Measurements from ENCODE around the gene IGFLR1. TPM values are rescaled to one million over a fixed set of nuclear protein-coding genes. Genes with fewer than 3 reads are reported as not detected.
"Not testable (repeated sequence)": the region's sequence is repeated elsewhere in the genome, so short reads cannot be mapped to it uniquely, and the experiment has no call there.

The IGFLR1 gene
- total RNA-seq, 1 donor from 2014 or later = not detected

DNA sequence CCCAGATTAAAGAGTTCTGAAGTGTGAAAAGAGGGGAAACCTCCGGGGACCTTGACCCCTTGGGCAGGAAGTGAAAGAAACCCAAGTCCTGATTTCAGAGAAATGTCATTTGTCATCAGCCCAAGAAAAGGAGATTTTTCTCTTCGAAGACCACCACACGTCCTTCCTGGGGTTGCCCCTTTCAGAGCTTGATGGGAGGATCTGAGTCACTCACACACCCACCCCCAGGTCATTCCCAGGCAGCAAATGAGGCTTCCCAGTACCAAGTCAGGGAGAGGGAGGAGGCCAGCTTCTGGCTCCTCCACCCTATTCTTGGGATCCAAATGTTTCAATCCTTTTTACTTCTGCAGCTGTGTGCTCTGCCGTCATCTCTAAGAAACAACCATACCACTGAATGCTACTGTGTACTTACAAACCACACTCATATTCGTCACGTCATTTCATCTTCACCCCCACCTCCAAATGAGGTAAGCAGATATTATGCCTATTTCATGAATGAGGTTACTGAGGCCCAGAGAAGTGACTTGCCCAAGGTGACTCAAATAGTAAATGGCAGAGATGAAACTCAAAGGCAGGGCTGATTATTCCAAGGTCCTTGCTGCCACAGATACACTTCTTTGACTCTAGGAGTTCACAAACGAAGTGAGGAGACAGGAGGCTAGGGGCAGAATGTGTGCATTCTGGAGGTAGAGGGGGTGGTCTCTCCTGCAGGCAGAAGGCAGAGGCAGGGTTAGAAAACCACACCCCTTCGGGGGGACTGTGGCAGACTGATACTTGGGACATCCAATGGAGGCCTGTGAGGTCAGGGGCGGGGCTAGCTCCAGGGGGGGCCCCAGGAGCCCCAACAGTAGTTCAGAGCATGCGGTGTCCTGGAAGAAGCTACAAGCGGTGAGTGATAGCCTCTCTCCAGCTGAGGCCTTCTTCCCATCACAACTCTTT, 29.4 kb downstream of the IGFLR1 start:
- DNase-seq (ENCODE audit: low spot score) = no peak

DNA sequence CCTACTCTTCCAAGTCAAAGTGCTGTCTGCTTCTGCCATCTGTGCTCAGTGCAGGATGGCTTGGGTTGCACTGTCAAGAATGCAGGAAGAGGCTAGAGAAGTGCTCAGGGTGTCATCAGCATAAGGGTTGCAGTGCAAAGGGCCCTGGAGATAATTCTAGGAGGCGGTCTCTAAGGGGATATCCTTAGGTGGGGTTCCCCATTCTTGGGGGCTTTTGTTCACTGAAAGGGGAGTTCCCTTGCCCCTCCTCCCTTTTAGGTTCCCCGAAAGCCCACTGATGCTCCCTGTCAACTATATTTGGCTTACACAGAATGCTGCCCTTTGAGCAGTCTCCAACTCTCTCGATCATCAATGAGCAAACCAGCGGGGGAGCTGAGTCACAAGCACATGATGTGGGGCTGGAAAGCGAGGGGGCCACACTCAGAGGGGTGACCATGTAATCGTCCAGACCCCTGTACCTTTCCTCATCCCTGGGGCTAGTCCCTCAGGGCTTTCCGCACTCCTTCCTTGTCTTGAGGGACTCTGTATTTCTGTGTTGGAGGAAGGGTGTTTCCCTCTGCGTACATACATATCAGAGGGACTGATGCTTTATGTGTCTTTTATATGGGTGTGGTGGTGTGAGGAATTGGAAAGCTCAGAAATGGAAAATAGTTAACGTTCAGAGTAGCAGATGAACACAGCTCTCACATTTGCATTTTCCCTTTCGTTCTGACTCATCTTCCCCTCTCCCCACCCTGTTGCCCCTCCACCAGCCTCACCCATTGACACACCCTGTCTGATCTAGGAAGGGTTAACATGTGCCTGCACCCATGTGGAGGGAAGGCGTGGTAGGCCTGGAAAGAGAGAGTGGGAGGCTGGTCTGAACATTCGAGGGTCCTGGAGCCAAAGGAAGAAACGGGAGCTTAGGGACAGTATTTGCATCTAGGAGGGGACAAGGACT, 31.2 kb downstream of the IGFLR1 start:
- no peak for DNase-seq (ENCODE audit: low spot score)

DNA sequence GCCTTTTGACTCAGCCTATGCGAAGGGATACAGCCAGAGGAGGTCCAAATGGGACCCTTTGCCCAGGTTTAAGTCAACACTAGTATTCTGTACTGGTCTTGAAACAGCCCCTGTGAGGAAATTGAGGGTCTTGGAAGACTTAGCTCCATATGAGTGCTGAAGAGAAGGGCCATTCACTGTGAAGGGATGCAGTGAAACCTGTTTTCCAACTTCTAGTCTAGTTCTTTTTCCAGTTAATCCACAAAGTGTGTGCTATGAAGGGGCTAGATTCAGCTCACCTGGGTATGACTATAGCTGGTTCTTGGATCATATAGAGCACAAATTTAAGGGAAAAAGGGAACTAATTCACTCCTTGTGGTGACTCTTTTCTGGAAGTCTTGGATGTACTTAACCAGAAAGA, 33.9 kb downstream of the IGFLR1 start:
- DNase-seq (ENCODE audit: low spot score) = no peak

DNA sequence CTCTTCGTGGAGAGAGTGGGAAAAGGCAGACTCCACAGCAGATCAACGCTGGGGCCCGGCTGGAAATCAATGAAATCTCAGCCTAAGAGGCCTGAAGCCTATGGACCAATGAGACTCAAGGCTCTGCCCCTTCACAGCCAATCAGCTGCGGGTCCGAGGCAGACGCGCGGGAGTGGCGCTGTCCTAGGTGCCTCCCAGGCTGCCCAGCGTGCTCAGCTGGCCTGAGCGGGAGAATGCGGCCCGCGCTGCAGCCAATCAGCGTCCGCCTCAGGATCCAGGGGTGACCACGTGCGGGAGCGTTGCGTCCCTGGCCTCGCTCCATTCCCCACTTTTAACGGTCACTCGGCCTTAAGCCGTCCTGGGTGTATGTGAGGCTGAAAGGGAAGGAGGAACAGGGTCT, 38.0 kb downstream of the IGFLR1 start, which contains the start of gene ZBTB32:
ZBTB32 (plus strand) TSS at position 341 of the 400 bp plus-strand sequence. CDS start 10,069 bp downstream, outside the sequence.
- peak; percentile 45 for DNase-seq (ENCODE audit: low spot score)

DNA sequence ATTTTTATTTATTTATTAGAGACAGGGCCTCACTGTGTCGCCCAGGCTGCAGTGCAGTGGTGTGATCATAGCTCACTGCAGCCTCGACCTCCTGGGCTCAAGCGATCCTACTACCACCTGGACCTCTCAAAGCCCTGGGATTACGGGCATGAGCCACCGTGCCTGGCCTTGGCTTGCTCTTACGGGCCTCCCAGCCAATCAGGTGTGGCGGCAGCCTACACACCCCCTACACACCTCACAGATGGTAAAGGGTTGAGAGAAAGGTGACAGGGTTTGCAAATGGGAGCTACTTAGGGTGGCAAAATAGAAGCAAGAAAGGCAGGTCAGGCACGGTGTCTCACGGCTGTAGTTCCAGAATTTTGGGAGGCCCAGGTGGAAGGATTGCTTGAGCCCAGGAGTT, 38.9 kb downstream of the IGFLR1 start:
- DNase-seq (ENCODE audit: low spot score) = no peak

DNA sequence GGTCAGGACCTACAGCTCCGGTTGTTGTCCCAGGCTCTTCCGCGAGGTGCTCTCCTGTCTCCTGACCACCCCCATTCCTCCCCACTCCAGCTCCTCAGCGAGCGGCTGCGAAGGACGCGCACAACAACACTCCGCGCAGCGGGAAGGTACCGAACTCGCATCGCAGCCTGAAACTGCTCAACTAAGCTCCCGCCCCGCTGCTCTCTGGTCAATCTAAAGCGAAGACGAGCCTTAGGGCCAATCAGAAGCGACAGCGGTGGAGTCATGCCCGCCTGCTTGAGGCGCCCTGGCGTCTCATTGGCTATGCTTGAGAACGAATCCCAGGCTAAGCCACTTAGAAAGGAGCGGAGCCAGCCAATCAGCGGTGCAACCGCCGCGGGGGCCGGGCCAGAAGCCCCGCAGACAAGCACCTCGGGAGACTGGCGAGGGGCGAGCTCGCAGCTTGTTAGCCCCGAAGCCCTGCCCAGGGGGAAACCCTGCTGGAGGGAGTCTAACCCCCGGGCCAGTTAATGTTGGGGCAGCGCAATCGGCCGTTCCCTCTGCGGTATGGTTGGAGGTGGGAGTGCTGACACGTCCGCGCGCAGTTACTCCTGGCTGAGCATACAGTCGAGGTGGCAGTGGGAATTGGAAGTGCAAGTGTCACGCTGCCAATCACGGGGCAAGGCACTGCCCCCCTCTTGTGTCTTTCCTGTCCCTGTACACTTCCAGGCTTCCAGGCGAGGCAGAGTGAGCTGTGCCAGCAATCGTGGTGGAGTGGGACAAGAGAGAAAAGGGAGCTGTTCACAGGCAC, 39.8 kb downstream of the IGFLR1 start:
- DNase-seq (ENCODE audit: low spot score) = peak; percentile 99

DNA sequence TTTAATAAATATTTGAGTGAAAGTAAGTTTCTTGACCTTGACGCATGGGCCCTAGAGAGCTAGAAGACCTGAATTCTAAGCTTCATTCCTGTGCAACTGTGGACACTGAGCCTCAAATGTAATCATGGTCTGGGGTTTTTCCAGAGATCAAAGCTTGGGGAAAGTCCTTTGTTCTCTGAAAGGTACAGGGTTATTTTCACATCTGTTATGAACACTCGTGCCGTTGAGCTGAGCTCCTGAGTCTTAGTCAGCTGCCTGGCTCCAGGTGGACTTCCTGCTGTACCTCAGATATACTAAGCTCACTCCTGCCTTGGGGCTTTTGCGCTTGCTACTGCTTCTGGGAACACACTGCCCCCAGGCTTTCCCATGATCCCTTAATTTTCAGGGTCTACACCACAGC, 45.4 kb downstream of the IGFLR1 start:
- DNase-seq (ENCODE audit: low spot score) = no peak

DNA sequence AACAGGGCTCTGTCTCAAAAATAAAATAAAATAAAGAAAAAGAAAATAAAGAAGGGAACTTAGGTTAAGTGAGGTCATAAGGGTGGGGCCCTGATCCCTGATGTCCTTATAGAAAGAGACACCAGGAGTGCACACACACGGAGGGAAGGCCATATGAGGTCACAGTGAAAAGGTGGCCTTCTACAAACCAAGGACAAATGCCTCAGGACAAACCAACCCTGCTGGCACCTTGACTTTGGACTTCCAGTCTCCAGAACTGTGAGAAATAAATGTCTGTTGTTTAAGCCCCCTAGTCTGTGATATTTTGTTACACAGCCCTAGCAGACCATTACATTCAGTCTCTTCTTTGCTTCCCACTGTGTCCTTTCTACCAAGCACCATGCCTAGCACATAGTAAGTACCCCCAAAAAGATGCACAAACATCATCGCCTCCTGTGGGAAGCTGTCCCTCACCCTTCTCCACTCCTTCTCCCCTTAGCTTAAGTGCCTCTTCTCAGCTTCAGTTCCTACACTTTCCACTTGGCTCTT, 46.3 kb downstream of the IGFLR1 start:
- DNase-seq (ENCODE audit: low spot score) = no peak

DNA sequence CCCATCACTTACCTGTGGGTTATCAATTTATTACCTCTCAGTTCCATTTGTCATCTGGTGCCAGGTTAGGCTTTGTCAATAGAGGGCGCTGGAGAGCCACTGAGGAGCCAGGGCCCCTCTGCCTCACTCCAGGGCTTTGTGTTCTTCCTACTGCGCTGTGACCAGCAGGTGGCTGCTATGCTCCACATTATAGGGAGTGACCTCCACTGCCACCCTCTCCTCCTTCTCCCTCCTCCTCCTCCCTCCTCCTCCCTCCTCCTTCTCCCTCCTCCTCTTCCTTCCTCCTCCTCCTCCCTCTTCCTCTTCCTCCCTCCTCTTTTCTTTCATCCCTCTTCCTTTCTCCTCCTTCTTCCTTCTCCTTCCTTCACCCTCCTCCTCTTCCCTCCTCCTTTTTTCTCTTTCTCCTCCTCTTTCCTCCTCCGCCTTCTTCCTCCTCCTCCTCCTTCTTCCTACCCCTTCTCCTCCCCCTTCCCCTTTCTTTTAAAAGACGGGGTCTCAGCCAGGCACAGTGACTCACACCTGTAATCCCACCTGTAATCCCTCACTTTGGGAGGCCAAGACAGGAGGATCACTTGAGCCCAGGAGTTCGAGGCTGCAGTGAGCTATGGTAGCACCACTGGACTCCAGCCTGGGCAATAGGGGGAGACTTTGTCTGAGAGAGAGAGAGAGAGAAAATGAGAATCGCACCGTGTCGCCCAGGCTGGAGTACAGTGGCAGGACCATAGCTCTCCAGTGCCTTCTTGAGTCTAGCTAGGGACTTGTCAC, 48.2 kb downstream of the IGFLR1 start:
- peak; percentile 85 for DNase-seq (ENCODE audit: low spot score)

DNA sequence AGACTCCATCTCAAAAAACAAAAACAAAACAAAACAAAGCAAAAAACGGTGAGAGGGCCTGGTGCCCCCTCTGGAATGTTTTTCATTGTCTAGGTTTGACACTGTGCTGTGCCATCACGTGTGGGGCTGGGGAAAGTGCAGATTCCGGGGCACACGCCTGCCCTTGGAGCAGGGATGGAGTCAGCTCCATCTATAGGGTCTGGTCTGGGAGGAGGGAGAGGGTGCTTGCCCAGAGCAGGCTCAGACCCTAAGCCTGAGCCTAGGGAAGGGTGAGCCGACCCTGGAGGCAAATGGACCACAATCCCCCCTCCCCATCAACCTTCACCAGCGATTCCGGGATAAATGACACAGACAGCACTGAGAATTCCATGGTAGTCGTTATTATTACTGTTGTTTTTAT, 48.8 kb downstream of the IGFLR1 start:
- no peak for DNase-seq (ENCODE audit: low spot score)

DNA sequence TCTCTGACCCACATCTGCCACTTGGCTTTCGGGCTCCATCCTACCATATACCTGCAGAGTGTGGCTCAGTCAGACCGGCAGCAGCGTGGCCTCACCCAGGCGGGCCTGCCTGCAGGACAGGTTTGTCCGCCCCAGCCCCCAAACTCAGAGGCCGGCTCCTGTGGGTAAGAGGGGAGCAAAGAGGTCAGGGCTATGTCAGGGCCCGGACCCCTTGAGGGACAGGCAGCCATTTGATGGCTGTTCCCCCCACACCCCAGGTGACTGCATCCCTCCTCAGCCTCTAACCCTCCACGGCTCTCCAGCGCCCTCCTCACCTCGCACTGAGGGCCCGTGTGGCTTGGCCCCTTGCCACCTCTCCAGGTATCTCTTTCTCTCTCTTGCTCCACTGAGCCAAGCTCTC, 50.2 kb downstream of the IGFLR1 start:
- no peak for DNase-seq (ENCODE audit: low spot score)

DNA sequence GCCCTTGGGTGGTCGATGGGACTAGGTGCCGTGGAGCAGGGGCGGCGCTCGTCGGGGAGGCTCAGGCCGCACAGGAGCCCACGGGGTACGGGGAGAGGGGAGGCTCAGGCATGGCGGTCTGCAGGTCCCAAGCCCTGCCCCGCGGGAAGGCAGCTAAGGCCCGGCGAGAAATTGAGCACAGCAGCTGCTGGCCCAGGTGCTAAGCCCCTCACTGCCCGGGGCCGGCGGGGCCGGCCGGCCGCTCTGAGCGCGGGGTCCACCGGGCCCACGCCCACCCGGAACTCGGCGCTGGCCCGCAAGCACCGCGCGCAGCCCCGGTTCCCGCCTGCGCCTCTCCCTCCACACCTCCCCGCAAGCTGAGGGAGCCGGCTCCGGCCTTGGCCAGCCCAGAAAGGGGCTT, 51.1 kb downstream of the IGFLR1 start:
- DNase-seq (ENCODE audit: low spot score) = not testable (repeated sequence)

DNA sequence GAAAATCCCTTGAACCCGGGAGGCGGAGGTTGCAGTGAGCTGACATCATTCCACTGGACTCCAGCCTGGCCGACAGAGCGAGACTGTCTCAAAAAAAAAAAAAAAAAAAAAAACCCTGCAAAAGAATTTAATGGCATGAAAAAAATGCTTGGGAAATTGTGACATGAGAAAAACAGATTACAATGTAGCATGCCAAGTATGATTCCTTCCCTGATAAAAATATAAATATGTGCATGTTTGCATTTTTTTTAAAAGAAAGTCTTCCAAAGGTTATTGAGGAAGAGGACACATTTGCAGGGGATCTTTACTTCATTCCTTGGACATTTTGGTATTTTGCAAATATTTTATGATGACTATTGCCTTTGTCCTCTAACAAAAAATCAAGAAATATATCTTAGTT, 52.4 kb downstream of the IGFLR1 start:
- peak; percentile 40 for DNase-seq (ENCODE audit: low spot score)

Other genes starting within 250 kb of the IGFLR1 start
- 11.8 TPM for gene DMKN, start 228.8 kb downstream of the IGFLR1 start, total RNA-seq (ENCODE audit: insufficient read depth, low replicate concordance)
- 2.2 TPM for gene SBSN, start 214.1 kb downstream of the IGFLR1 start, total RNA-seq (ENCODE audit: insufficient read depth, low replicate concordance)
- gene GAPDHS, start 209.0 kb downstream of the IGFLR1 start, total RNA-seq (ENCODE audit: insufficient read depth, low replicate concordance) = not detected
- 55.4 TPM for gene TMEM147, start 196.8 kb downstream of the IGFLR1 start, total RNA-seq (ENCODE audit: insufficient read depth, low replicate concordance)
- not detected for gene ATP4A, start 178.8 kb downstream of the IGFLR1 start, total RNA-seq (ENCODE audit: insufficient read depth, low replicate concordance)
- not detected for gene PMIS2, start 156.3 kb downstream of the IGFLR1 start, total RNA-seq (ENCODE audit: insufficient read depth, low replicate concordance)
- gene HAUS5, start 129.7 kb downstream of the IGFLR1 start, total RNA-seq (ENCODE audit: insufficient read depth, low replicate concordance) = 4.6 TPM
- 20.9 TPM for gene RBM42, start 113.4 kb downstream of the IGFLR1 start, total RNA-seq (ENCODE audit: insufficient read depth, low replicate concordance)
- not detected for gene ETV2, start 100.7 kb downstream of the IGFLR1 start, total RNA-seq (ENCODE audit: insufficient read depth, low replicate concordance)
- 177 TPM for gene COX6B1, start 94.1 kb downstream of the IGFLR1 start, total RNA-seq (ENCODE audit: insufficient read depth, low replicate concordance)
- 6.7 TPM for gene UPK1A, start 75.9 kb downstream of the IGFLR1 start, total RNA-seq (ENCODE audit: insufficient read depth, low replicate concordance)
- not detected for gene ZBTB32, start 37.9 kb downstream of the IGFLR1 start, total RNA-seq (ENCODE audit: insufficient read depth, low replicate concordance)
- gene KMT2B, start 24.4 kb downstream of the IGFLR1 start, total RNA-seq (ENCODE audit: insufficient read depth, low replicate concordance) = 2.2 TPM
- gene U2AF1L4, start 3.0 kb upstream of the IGFLR1 start, total RNA-seq (ENCODE audit: insufficient read depth, low replicate concordance) = not detected
- gene PSENEN, start 3.2 kb upstream of the IGFLR1 start, total RNA-seq (ENCODE audit: insufficient read depth, low replicate concordance) = 3.6 TPM
- gene LIN37, start 6.1 kb upstream of the IGFLR1 start, total RNA-seq (ENCODE audit: insufficient read depth, low replicate concordance) = 8.4 TPM
- 67.4 TPM for gene HSPB6, start 14.6 kb upstream of the IGFLR1 start, total RNA-seq (ENCODE audit: insufficient read depth, low replicate concordance)
- gene PROSER3, start 15.7 kb upstream of the IGFLR1 start, total RNA-seq (ENCODE audit: insufficient read depth, low replicate concordance) = 15.9 TPM
- 0.96 TPM for gene ARHGAP33, start 33.1 kb upstream of the IGFLR1 start, total RNA-seq (ENCODE audit: insufficient read depth, low replicate concordance)
- gene PRODH2, start 70.4 kb upstream of the IGFLR1 start, total RNA-seq (ENCODE audit: insufficient read depth, low replicate concordance) = 5.5 TPM
- 0.48 TPM for gene NPHS1, start 110.1 kb upstream of the IGFLR1 start, total RNA-seq (ENCODE audit: insufficient read depth, low replicate concordance)
- gene KIRREL2, start 114.5 kb upstream of the IGFLR1 start, total RNA-seq (ENCODE audit: insufficient read depth, low replicate concordance) = not detected
- gene APLP1, start 126.1 kb upstream of the IGFLR1 start, total RNA-seq (ENCODE audit: insufficient read depth, low replicate concordance) = 8.4 TPM
- 15.6 TPM for gene NFKBID, start 158.1 kb upstream of the IGFLR1 start, total RNA-seq (ENCODE audit: insufficient read depth, low replicate concordance)
- not detected for gene HCST, start 160.1 kb upstream of the IGFLR1 start, total RNA-seq (ENCODE audit: insufficient read depth, low replicate concordance)
- gene TYROBP, start 165.8 kb upstream of the IGFLR1 start, total RNA-seq (ENCODE audit: insufficient read depth, low replicate concordance) = 28.4 TPM
- gene LRFN3, start 193.9 kb upstream of the IGFLR1 start, total RNA-seq (ENCODE audit: insufficient read depth, low replicate concordance) = 2.9 TPM